Stimulated activated CD4-positive, alpha-beta T cell treated with anti-CD3 and anti-CD28 coated beads, Interleukin-1b, Interleukin-23, amount 100 ng/mL, for 4 hours (primary cell): ENCODE results near the gene NCAPH2.

Experiments used
- DNase-seq, 2 donors: peaks; one replicate each; pipeline ENCODE4 v3.0.0-alpha.2; 2020; ENCODE audit warnings: low read depth in 2 of 2

NCAPH2 gene

GRCh38 chr22:50474710-50475651 is 33.0 kb upstream of the NCAPH2 start, which contains the start of gene SBF1:
Gene SBF1, minus strand, starts transcription at chr22:50475035. Its CDS starts 195 bp downstream, at chr22:50474840.
- DNase-seq, result peak; percentile 80 to 88

DNA sequence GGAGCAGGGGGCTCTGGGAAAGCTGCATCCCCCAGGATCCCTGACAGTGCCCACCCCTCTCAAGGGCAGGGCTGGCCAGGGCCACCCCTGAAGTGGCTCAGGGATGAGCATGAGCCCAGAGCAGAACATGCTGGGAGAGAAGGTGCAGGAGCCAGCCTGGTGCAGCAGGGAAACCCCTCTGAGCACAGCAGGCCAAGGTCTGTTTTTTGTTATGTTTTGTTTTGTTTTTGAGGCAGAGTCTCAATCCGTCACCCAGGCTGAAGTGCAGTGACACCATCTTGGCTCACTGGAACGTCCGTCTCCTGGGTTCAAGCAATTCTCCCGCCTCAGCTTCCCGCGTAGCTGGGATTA is 32.4 kb upstream of the NCAPH2 start:
- DNase-seq, result no peak

DNA sequence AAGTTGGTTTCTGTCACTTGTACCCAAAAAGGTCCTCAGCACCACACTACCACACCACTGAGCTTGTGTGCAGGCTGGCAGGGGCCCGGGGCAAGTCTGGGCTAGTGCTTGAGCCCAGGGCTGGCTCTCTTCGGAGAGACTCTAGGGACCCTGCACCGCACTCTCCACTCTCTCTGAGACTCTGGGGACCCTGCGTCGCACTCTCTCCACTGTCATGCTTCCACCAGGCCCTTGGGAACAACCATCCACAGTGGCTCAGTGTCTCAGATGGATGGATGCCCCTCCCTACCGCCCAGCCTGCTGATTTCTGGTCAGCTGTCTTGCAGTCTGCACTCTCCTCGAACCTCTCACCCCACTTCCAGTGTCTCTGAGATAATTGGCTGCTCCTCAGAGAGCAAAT is 31.2 kb upstream of the NCAPH2 start:
- DNase-seq, result no peak

- DNase-seq, result no peak
Observed at GRCh38 chr22:50477923-50478322, 30.1 kb upstream of the NCAPH2 start.

DNA sequence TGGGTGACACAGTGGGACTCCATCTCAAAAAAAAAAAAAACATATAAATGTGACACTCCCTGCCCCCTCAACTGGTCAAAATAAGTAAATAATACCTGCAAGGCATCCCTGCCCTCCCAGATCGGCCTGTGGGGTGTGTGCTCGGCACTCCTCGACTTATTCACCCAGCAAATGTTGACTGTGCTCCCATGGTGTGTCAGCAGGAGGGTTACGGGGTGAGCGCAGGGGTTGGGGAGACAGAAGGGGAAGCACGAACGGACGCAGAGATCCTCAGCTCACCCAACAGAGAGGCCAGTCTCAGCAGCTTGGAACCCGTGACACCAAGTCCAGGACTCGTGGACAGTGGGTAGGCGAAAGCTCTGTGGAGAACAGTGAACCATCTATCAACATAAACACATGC is 28.3 kb upstream of the NCAPH2 start:
- DNase-seq, result no peak

DNA sequence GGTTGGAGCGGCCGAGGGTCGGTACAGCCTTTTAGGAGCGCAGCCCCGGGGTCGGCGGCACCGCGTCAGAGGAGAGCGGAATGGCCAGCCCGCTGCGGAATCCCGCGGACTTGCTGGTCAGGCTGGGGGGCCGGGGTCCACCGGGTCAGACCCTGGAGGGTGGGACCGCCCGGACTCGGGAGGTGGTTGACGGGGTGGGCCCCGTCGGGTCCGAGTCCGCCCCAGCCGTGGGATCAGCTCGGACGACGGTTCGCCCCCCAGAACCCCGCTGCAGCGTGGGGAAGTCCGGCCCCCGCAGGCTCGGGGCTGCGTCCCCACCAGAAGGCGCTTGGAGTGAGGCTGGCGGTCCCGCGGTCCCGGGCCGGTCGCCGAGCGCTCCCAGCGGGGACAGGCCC is 27.0 kb upstream of the NCAPH2 start:
- no peak for DNase-seq

- DNase-seq, result peak; percentile 55 to 67
Observed at GRCh38 chr22:50481440-50482106, 26.5 kb upstream of the NCAPH2 start, which contains the start of gene ADM2. Gene ADM2, plus strand, starts transcription at chr22:50481543. Its CDS starts 305 bp downstream, at chr22:50481848.

GRCh38 chr22:50482107-50483074 is 25.6 kb upstream of the NCAPH2 start:
- DNase-seq, result no peak

DNA sequence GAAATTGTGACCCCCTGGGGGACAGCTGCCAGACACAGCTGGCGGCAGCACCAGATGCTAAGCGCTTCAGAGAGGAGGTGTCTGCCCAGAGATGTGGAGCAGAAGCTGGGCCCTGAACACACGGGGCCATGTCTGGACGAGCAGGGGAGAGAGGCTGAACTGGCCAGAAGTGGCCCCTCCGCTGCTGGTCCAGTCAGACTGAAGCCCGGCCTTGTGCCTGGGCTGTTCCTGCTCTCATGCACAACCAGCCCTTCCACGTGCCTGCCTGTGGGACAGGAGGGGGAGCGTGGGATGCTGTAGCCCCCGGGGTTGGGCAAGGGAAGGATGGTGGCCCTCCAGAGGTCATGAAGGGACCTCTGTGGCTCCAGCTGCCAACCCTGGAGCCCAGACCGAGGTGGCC is 24.9 kb upstream of the NCAPH2 start:
- no peak for DNase-seq

DNA sequence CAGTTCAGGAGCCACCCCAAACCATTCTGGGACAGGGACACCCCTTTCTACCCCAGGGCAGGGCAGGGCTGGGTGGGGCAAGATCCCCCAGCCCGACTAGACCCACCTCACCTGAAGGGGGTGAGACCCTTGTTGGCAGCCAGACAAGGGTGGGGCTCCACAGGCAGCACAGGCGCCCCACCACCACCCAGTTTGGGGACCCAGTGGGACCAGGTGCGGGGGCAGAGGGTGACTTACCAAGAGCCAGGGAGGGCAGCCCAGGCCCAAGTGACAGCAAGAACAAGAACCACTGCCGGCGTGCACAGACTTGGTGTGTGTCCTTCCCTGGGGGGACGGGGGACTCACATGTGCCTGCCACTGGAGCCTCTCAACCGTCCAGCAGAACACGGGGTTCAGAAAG is 24.5 kb upstream of the NCAPH2 start:
- no peak for DNase-seq

- no peak for DNase-seq
Observed at GRCh38 chr22:50483977-50484853, 23.8 kb upstream of the NCAPH2 start.

DNA sequence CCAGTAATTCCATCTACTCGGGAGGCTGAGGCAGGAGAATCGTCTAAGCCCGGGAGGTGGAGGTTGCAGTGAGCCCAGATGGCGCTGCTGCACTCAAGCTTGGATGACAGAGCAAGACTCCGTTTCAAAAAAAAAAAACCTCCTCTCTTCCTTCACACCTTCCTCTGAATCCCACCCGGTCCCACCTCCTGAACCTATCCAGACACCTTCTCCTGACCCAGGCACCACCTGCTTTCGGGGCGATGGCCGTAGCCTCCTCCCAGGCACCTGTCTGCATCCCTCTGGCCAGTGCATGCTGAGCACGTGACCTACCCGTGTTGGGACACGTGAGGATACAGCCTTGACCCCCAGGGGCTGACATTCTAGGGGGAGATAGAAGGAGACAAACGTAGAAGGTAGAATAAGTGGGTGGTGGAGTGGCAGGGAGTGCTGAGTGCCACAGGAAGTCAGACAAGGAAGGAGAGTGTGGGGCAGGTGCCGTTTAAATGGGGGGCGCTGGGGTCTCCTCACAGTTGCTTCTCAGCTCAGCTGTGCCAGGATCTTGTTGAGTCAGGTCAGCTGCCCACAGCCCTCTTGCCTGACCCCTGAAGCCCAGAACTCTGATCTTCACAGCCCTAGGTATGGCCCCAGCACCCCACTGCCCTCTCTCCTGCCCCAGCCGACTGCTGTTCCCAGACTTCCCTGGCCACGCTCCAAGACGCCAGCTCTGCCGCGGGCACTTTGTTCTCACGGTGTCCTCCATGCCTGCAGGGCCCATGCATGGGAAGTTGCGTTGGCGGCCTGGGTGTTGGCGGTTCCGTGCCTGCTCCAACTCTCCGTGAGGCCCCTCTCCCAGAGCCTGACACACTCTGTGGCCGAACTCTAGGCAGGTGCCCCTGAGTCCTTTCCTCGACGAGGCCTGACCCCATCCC is 22.5 kb upstream of the NCAPH2 start:
- DNase-seq, result no peak

DNA sequence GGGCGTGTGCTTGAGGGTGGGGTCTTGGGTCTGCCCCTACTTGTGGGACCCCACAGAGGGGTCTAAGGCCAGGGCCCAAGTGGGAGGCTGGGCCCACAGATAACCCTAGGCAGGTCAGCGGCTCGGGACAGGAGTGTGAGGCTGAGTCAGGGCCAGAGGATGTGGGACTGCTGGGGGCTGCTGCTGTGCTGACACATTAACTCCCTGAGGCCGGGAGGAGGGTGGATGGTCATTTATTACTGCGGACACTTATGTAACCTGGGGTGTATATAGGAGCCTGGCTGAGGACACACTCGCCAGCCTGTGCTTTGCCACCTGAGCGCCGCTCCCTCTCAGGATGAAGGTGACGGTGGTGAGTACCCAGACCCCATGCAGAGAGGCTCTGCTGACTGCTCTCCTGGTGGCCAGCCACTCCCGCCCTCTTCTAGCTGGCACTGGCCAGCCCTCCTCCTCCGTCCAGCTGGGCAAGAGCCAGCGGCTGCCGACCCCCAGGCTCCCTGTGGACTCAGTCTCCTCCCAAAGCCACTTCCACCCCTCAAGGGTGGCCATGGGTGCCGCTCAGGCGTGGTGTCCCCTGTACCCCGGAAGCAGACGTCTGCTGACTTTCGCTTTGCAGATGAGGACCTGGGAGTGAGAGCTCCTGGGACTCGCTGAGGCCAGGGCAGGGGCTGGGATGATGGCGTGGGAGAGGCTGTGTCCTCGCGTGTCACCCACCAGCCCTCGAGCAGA is 21.3 kb upstream of the NCAPH2 start, which contains the start of gene MIOX:
TSS of gene MIOX (plus strand) at position 299 of the 729 bp plus-strand sequence. CDS start at position 338, 39 bp downstream.
- no peak for DNase-seq

- no peak for DNase-seq
Observed at GRCh38 chr22:50487290-50488005, 20.6 kb upstream of the NCAPH2 start.

DNA sequence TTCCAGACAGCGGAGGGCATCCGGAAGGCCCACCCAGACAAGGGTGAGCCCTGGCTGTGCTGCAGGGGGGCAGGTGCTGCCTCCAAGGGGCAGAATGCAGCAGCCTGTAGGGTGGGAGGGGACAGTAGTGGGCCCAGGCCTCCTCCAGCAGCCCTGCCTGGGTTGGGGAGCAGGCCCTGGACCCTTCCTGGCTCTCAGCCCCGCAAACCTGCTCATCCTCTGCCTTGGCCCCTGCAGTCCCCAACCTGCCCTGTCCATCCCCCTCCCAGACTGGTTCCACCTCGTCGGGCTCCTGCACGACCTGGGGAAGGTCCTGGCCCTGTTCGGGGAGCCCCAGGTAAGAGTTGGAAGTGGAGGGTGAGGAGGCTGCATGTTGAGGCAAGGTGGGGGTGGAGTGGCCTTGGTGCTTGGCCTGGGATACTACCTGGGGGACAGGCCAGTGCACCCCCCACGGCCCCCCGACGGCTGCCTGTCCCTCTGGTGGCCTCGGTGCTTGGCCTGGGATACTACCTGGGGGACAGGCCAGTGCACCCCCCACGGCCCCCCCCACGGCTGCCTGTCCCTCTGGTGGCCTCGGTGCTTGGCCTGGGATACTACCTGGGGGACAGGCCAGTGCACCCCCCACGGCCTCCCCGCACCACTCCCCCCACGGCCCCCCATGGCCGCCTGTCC is 19.9 kb upstream of the NCAPH2 start:
- no peak for DNase-seq

DNA sequence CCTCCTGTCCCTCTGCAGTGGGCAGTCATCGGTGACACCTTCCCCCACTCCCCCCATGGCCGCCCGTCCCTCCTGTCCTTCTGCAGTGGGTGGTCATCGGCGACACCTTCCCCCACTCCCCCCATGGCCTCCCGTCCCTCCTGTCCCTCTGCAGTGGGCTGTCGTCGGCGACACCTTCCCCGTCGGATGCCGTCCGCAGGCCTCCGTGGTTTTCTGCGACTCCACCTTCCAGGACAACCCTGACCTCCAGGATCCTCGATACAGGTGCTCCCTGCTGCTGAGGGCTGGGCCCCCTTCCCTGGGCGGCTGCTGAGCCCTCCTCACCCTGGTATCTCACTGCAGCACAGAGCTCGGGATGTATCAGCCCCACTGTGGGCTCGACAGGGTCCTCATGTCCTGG is 19.1 kb upstream of the NCAPH2 start:
- DNase-seq, result no peak

DNA sequence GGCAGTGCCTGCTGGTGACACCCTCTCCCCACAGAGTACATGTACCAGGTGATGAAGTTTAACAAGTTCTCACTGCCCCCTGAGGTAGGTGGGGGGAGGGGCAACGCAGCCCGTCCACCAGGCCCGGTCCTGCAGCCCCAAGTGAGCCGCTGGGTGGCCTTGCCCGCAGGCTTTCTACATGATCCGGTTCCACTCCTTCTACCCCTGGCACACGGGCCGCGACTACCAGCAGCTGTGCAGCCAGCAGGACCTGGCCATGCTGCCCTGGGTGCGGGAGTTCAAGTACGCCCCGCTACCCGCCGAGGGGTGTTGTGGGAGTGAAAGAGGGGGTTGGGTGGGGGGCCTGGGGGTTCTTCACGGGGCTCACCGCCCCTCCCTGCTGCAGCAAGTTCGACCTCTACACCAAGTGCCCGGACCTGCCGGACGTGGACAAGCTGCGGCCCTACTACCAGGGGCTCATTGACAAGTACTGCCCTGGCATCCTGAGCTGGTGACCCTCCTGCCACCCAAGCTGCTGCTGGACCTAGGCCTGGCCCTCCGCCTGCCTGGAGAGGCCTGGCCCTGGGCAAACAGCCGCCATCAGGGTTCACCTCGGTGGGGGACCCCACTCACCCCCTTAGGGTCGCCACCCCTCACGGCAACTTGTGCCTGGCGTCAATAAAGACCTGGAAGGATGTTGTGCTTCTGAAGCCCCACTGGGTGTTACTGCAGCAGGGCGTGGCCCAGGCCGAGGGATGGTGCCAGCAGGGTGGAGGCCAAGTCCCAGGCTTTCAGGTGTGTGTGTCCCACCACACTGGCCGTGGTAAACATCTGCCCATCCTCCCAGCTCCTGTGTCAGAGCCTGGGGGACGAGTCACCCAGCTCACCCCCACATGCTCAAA is 18.4 kb upstream of the NCAPH2 start:
- DNase-seq, result no peak
